Measurements from ENCODE around the gene DNAJC21. TPM values are rescaled to one million over a fixed set of nuclear protein-coding genes. Genes with fewer than 3 reads are reported as not detected.

Gene DNAJC21
- total and polyA plus RNA-seq, 2 of the 4 experiments (the other 2 are of a cell fraction) = 8.8 to 12.7 TPM

GRCh38 chr5:34913072-34913471 is 16.3 kb upstream of the DNAJC21 start:
- Histone ChIP-seq H3K27ac (ENCODE audit: insufficient read depth, low read length) (peak overlapping the region; percentile 55; the same call in 1 of the 2 replicates), H3K4me2 (ENCODE audit: low read depth, low read length) (no peak overlapping the region), H2BK15ac (ENCODE audit: low read depth, low read length) (no peak overlapping the region), H4K20me1 (ENCODE audit: insufficient read depth, low read length) (no peaks in the 10 kb centered on the region; the same call in 1 of the 2 replicates), H3K14ac (replicated peaks; ENCODE audit: low read depth, low read length) (no peak overlapping the region), H3K18ac (ENCODE audit: low read depth, low read length) (no peak overlapping the region), H4K91ac (ENCODE audit: insufficient read depth, low read depth, low read length) (no peak overlapping the region), H3K9me3 (ENCODE audit: control insufficient read depth, insufficient read depth, low read length) (no peaks in the 10 kb centered on the region), H3K4me1 (ENCODE audit: control insufficient read depth, insufficient read depth, low read length) (peaks cover 4% of the 10 kb centered on the region; the same call in 1 of the 2 replicates), H3K9ac (ENCODE audit: low read depth, low read length) (no peak overlapping the region), H3K4me3 (ENCODE audit: insufficient read depth, low read depth, low read length) (no peak overlapping the region), H2AK9ac (replicated peaks; ENCODE audit: low read depth, low read length, poor library complexity) (no peak overlapping the region), H3K9me1 (ENCODE audit: insufficient read depth, low read length) (0 out of 2 replicates have a peak, but pooled peaks cover 3% of the 10 kb centered on the region), H3K79me1 (ENCODE audit: low read depth in 1 of 2, low read length in 2 of 2) (peaks cover 25 to 36% of the 10 kb centered on the region in 2 experiments), H3K56ac (ENCODE audit: extremely low read depth, insufficient read depth, low read length) (peak overlapping the region; percentile 37; the same call in 1 of the 2 replicates), H2BK20ac (ENCODE audit: low read depth, low read length) (no peak overlapping the region), H3K4ac (ENCODE audit: low read depth, low read length) (peak overlapping the region; percentile 84; the same call in 1 of the 2 replicates), H2AFZ (replicated peaks; ENCODE audit: low read length, poor library complexity) (no peak overlapping the region), H2AK5ac (ENCODE audit: low read depth, low read length) (no peak overlapping the region), H4K8ac (ENCODE audit: low read depth in 2 of 2, low read length in 2 of 2) (peak overlapping the region in 1 of 2 experiments; percentile 88; a peak in 1 of 4 replicates), H3K36me3 (ENCODE audit: control insufficient read depth, insufficient read depth, low read length) (peaks cover 10% of the 10 kb centered on the region), H2BK5ac (ENCODE audit: low read depth, low read length, poor library complexity, severe bottlenecking) (peak overlapping the region; percentile 98), H2BK120ac (ENCODE audit: low read depth, low read length) (peak overlapping the region; percentile 93), H4K5ac (ENCODE audit: low read depth, low read length) (no peak overlapping the region), H3K23ac (ENCODE audit: low read depth, low read length) (0 out of 2 replicates have a peak overlapping the region, but pooled peaks have one; percentile 41), H3K27me3 (ENCODE audit: control insufficient read depth, insufficient read depth, low read length) (no peaks in the 10 kb centered on the region)
- ATAC-seq (ENCODE audit: low read depth) (peak; percentile 7), DNase-seq (peak; percentile 82)
- dilution Hi-C loops (cut with HindIII; ENCODE audit: low sequenced_read_pairs, unreplicated experiment) (no loop called here), in situ Hi-C loops (cut with MboI; ENCODE audit: low sequenced_read_pairs) (no loop called here), intact Hi-C loops (cut with micrococcal nuclease) (no loop called here)
- TF ChIP-seq CEBPB (IDR thresholded peaks at IDR 0.05; ENCODE audit: low read depth, low read length) (peak; percentile 79), BHLHE40 (IDR thresholded peaks at IDR 0.05; ENCODE audit: low read depth, low read length) (no peak)
- no CpG with 5 or more reads among the region's 2 CpGs for WGBS, 2 experiments (ENCODE audit: extremely low coverage in 2 of 2, insufficient read length in 1 of 2)
- POLR2A ChIA-PET (ENCODE audit: unreplicated experiment) = no interaction called here
- no TSS peak for BruUV-seq (replicated peaks)
- CTCF ChIA-PET = no interaction called here

All from IMR-90 (cell line).